NCI-H524 treated with DMSO at 0.1 percent for 48 hours (cell line): ENCODE data around the gene ANKRD27.
"Not testable (repeated sequence)": the region's sequence is repeated elsewhere in the genome, so short reads cannot be mapped to it uniquely, and the experiment has no call there.

ENCODE experiments used
- DNase-seq: peaks from one replicate; lab custom pipeline; 2025; lab: John Stamatoyannopoulos, UW

The ANKRD27 gene

GRCh38 chr19:32652894-32653598 is 21.9 kb downstream of the ANKRD27 start:
- no peak for DNase-seq

GRCh38 chr19:32652331-32652730 is 22.6 kb downstream of the ANKRD27 start:
- not testable (repeated sequence) for DNase-seq

- DNase-seq, result no peak
Measured at GRCh38 chr19:32651729-32652140, 23.2 kb downstream of the ANKRD27 start.

- no peak for DNase-seq
Measured at GRCh38 chr19:32650671-32651070, 24.3 kb downstream of the ANKRD27 start.

DNA sequence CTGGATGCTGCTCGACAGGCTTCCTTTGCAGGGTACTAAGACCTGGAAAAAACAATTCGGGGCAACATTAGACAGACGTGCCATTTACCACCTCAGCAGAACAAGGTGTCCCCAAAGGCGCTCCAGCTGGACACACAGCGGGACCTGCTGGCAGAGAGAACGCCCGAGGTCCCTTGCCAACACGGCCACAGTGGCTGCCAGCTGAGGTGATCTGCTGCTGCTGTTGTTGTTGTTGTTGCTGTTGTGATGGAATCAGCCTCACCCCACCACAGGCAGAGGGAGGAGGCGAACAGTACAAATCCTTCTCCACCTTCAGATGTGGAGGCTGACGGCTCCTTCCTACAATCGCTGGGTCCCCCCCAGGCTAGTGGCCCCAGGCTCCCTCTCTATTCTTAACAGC is 25.2 kb downstream of the ANKRD27 start:
- DNase-seq, result no peak

- DNase-seq, result no peak
Measured at GRCh38 chr19:32647361-32647760, 27.6 kb downstream of the ANKRD27 start.

- no peak for DNase-seq
Measured at GRCh38 chr19:32646556-32646955, 28.4 kb downstream of the ANKRD27 start.

- DNase-seq, result no peak
Measured at GRCh38 chr19:32642771-32643170, 32.2 kb downstream of the ANKRD27 start.

GRCh38 chr19:32638625-32639024 is 36.4 kb downstream of the ANKRD27 start:
- DNase-seq, result no peak

- DNase-seq, result no peak
Measured at GRCh38 chr19:32637480-32637879, 37.5 kb downstream of the ANKRD27 start.

DNA sequence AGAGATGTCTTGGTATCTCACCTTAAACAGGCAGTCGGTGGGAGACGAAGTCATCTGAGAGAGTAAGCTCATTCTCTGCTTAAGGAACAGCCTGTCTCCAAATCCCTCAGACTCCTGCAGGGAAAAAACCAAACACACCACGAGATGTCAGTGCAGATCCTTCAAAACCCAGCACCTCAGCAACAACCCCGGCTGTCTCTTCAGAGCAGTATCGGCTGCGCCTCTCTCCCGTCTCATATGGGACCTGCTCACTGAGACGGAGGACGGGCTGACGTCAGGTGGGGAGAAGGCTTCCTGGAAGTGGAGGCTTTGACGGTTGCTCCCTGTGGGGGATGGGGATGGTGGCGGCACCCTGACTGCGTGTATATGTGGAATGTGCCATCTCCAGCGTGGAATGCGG is 43.6 kb downstream of the ANKRD27 start:
- DNase-seq, result no peak

DNA sequence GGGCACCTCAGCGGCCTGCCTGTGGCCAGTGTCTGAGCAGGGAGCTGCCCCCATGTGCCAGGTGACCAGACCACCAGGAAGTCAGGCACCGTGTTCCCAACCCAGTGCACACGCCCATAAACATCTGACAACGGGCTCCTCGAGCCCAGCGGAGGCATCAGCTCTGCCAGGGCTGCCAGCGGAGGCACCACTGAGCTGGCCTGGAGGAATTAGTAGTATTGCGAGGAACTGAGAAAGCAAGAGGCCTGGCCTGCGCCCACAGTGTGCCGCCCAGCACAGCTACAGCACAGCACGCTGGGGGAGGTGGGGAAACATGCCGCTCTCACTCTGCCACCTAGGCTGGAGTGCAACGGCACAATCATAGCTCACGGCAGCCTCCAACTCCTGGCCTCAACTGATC is 44.6 kb downstream of the ANKRD27 start:
- no peak for DNase-seq

DNA sequence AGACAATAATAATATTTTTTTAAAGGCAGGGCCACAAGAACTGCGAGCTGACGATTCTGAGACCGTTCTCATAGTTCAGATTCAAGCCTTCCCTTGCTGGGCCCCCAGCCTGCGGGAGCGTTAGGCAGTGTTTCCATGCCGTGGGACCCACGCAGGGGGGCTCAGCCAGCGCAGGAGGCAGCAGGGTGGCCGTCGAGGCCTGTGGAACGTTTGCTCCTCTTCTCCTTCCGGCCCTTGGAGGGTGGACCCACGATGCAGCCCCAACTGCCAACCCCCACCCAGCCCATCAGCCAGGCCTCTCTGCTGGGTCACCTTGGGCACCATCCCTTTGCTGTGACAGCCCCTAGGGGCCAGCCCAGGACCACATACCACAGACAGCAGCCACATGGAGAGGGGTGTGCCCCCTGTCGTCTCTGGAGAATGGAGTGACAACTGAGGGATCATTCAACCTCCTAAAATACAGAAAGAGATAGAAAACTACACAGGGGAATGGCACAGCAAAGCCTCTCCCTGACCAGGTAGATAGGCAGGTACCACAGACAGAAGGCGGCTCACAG is 47.2 kb downstream of the ANKRD27 start:
- DNase-seq, result no peak

- DNase-seq, result no peak
Measured at GRCh38 chr19:32626969-32627368, 48.0 kb downstream of the ANKRD27 start.

GRCh38 chr19:32624410-32624809 is 50.6 kb downstream of the ANKRD27 start:
- DNase-seq, result no peak

- no peak for DNase-seq
Measured at GRCh38 chr19:32622002-32622401, 53.0 kb downstream of the ANKRD27 start.

GRCh38 chr19:32619051-32619685 is 55.8 kb downstream of the ANKRD27 start:
- DNase-seq, result no peak

GRCh38 chr19:32615569-32615968 is 59.4 kb downstream of the ANKRD27 start:
- no peak for DNase-seq

DNA sequence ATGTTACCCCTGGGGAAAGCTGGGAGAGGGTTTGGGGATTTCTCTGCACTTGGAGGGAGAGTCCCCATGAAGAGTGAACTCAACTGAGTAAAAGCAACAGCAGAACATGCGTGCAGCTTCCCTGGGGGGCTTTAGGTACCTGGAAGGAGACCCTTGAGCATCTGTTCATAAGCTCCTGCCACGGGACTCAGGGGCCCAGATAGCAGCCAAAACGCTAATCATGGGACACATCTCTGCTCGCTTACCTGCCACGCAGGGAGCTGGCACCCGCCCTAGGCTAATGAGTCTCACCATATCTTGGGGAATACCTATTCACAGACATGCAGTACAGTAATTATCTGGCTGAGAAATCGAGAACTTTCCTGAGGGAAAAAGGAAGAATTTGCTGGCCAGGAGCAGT is 60.1 kb downstream of the ANKRD27 start:
- no peak for DNase-seq

DNA sequence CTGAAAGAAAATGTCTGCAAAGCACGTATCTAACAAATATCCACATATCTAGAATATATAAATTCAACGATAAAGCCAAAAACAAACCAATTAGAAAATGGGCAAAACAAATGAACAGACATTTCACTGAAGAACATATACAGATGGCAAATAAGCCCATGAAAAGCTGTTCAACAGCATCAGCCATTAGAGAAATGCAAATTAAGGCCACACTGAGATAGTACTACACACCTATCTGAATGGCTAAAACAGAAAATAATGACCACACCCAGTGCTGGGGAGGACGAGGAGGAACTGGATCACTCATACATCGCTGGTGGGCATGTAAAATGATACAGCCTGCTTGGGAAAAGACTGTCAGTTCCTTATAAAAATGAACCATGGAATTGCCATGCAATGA is 62.0 kb downstream of the ANKRD27 start:
- DNase-seq, result no peak

DNA sequence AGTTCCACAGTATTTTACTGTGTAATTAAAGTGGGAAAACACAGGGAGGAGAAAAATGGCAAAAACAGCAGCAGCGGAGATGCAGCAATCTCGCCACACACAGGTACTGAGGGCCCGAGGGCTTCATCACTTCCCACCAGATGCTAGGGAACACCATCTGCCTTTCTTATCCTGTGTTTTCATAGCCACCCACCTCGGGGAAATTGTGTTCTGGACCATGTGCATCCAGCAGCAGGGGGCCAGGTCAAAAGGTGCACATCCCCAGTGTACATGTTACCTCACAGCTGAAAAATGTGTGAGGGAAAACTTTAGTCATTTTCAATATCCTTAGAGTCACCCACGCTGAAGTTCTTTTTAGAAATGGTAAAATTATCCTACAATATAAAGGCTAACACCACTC is 63.8 kb downstream of the ANKRD27 start:
- DNase-seq, result no peak

GRCh38 chr19:32607479-32607878 is 67.5 kb downstream of the ANKRD27 start:
- no peak for DNase-seq

GRCh38 chr19:32606289-32606688 is 68.7 kb downstream of the ANKRD27 start:
- DNase-seq, result no peak

- DNase-seq, result no peak
Measured at GRCh38 chr19:32605544-32605943, 69.4 kb downstream of the ANKRD27 start.
